Peyer's patch (tissue), 4 donors: ENCODE results near the gene TRAPPC2L. TPM values are rescaled to one million over a fixed set of nuclear protein-coding genes. Genes with fewer than 3 reads are reported as not detected.

ENCODE experiments used
- DNase-seq, 3 donors: peaks; one replicate each; pipeline ENCODE4 v3.0.0-alpha.2; 2017 to 2019
- H3K27ac ChIP-seq, 4 donors: fragments of 200-600 bp; sonication (generic); one replicate each; pipeline ENCODE4 v1.5.1; 2016 to 2019
- H3K27me3 ChIP-seq, 2 donors: fragments of 200-600 bp; sonication (generic); one replicate each; pipeline ENCODE4 v1.5.1; 2019
- H3K36me3 ChIP-seq, 3 donors: fragments of 200-600 bp; sonication (generic); one replicate each; pipeline ENCODE4 v1.5.1; 2016 to 2019
- H3K4me1 ChIP-seq, 4 donors: fragments of 200-600 bp; sonication (generic); one replicate each; pipeline ENCODE4 v1.5.1; 2016 to 2019
- H3K4me3 ChIP-seq, 4 donors: fragments of 200-600 bp; sonication (generic); 1 replicate in 3 of 4; 2 replicates in 1 of 4; pipeline ENCODE4 v1.5.1; 2016 to 2019; ENCODE audit warnings: mild to moderate bottlenecking in 1 of 4
- H3K9me3 ChIP-seq, 4 donors: fragments of 200-600 bp; sonication (generic); one replicate each; pipeline ENCODE4 v1.5.1; 2016 to 2019; ENCODE audit warnings: mild to moderate bottlenecking in 1 of 4
- POLR2A ChIP-seq, 2 donors: fragments of 450-650 bp; IDR thresholded peaks; one replicate each; pipeline ENCODE4 v1.5.1; 2017; ENCODE audit warnings: antibody characterized with exemption in 2 of 2, mild to moderate bottlenecking in 2 of 2, moderate library complexity in 2 of 2
- total RNA-seq, 4 donors: library from RNA; depleted of rRNA; stranded (reverse); fragments of >200 nt; gene quantifications; one replicate each; pipeline ENCODE4 v1.1.0, GENCODE V29; 2016
- TF ChIP-seq, protein P1 (sequence below), 6 experiments: fragments of 450-650 bp in 4 of 6; fragments of 200-600 bp in 2 of 6; sonication (generic) in 1 of 6; IDR thresholded peaks; one replicate each; pipeline ENCODE4 v1.5.1; 2017 to 2019; ENCODE audit warnings: antibody characterized with exemption in 6 of 6, mild to moderate bottlenecking in 3 of 6, moderate library complexity in 1 of 6

Gene TRAPPC2L
- total RNA-seq, 4 donors from 2014 or later: 20.4 to 47.9 (median 35.4) TPM

DNA sequence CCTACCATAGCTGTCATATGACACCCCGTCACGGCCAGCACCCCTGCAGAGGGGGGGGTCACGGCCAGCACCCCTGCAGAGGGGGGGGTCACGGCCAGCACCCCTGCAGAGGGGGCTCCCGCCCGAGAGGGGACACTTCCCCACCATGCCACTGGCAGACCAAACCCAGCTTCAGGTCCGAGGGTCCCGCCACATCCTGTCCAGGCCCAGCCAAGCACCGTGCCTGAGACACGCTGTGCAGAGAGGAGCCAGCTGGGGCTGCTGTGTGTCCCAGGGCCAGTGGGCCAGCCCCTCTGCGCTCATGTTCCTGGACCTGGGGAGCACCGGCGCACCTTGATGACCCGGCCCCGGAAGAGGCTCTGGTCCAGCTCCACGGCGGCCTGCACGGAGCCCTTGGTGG lies 7.6 kb downstream of the TRAPPC2L start:
- TF ChIP-seq POLR2A (IDR thresholded peaks at IDR 0.05): no peak
- TF ChIP-seq, protein P1, sequence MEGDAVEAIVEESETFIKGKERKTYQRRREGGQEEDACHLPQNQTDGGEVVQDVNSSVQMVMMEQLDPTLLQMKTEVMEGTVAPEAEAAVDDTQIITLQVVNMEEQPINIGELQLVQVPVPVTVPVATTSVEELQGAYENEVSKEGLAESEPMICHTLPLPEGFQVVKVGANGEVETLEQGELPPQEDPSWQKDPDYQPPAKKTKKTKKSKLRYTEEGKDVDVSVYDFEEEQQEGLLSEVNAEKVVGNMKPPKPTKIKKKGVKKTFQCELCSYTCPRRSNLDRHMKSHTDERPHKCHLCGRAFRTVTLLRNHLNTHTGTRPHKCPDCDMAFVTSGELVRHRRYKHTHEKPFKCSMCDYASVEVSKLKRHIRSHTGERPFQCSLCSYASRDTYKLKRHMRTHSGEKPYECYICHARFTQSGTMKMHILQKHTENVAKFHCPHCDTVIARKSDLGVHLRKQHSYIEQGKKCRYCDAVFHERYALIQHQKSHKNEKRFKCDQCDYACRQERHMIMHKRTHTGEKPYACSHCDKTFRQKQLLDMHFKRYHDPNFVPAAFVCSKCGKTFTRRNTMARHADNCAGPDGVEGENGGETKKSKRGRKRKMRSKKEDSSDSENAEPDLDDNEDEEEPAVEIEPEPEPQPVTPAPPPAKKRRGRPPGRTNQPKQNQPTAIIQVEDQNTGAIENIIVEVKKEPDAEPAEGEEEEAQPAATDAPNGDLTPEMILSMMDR (IDR thresholded peaks at IDR 0.05): no peak
- H3K4me1 ChIP-seq: no peaks in the 10 kb centered on the region
- H3K9me3 ChIP-seq: no peaks in the 10 kb centered on the region
- no peak for DNase-seq
- H3K4me3 ChIP-seq: no peak overlapping the region
- H3K27me3 ChIP-seq: no peaks in the 10 kb centered on the region
- no peak overlapping the region for H3K27ac ChIP-seq
- H3K36me3 ChIP-seq: peaks cover 0 to 32% (median 0%) of the 10 kb centered on the region in 3 donors

DNA sequence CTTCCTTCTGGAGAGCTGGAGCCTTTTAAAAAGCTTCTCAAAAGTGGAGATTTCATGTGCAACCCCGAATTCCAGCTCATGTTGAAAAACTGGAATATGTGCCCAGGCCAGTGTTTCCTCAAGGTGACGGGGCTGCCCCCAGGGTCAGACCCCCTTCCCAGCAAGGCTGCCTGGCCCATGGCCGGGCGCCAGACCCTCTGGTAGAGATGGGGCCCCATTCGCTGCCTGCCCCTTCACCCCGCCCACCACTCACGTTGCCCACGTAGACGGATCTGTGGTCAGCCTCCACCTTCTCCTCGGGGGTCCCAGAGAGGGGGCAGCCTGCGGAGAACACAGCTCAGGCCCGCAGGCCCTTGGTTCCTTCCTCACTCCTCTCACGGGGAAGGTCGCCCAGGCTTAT lies 8.4 kb downstream of the TRAPPC2L start:
- DNase-seq: no peak

DNA sequence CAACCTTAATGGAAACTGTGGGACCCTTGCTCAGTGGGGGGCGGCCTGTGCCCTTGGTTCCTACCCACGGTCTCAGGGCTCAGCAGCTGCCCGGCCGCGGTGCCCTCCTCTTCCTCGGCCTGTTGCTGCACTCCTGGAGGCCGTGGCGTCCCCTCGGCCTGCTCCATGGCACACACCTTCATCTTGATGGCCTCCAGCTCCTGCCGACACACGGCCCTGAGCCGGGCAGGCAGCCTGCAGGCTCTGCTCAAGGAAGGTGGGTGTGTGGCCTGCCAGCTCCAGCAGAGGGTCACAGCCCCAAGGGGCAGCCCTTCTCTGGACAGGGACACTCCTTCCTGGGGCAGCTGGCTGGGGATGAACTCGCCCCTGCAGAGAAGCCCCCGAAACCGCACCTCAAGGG lies 8.8 kb downstream of the TRAPPC2L start:
- Histone ChIP-seq H3K27ac (no peak overlapping the region), H3K4me1 (peaks cover 0 to 3% (median 0%) of the 10 kb centered on the region in 4 donors), H3K36me3 (peaks cover 0 to 20% (median 0%) of the 10 kb centered on the region in 3 donors), H3K9me3 (no peaks in the 10 kb centered on the region), H3K27me3 (no peaks in the 10 kb centered on the region), H3K4me3 (no peak overlapping the region)
- no peak for DNase-seq
- TF ChIP-seq, protein P1 (IDR thresholded peaks at IDR 0.05): no peak
- no peak for TF ChIP-seq POLR2A (IDR thresholded peaks at IDR 0.05)

More for the DNA sequence above, 8.4 kb downstream of the TRAPPC2L start:
- H3K4me1 ChIP-seq: peaks cover 0 to under 1% (median 0%) of the 10 kb centered on the region in 4 donors
- no peak for TF ChIP-seq POLR2A (IDR thresholded peaks at IDR 0.05)
- TF ChIP-seq, protein P1 (IDR thresholded peaks at IDR 0.05): no peak
- no peak overlapping the region for H3K27ac ChIP-seq
- H3K9me3 ChIP-seq: no peaks in the 10 kb centered on the region
- H3K27me3 ChIP-seq: no peaks in the 10 kb centered on the region
- no peak overlapping the region for H3K4me3 ChIP-seq
- H3K36me3 ChIP-seq: peaks cover 0 to 24% (median 0%) of the 10 kb centered on the region in 3 donors

DNA sequence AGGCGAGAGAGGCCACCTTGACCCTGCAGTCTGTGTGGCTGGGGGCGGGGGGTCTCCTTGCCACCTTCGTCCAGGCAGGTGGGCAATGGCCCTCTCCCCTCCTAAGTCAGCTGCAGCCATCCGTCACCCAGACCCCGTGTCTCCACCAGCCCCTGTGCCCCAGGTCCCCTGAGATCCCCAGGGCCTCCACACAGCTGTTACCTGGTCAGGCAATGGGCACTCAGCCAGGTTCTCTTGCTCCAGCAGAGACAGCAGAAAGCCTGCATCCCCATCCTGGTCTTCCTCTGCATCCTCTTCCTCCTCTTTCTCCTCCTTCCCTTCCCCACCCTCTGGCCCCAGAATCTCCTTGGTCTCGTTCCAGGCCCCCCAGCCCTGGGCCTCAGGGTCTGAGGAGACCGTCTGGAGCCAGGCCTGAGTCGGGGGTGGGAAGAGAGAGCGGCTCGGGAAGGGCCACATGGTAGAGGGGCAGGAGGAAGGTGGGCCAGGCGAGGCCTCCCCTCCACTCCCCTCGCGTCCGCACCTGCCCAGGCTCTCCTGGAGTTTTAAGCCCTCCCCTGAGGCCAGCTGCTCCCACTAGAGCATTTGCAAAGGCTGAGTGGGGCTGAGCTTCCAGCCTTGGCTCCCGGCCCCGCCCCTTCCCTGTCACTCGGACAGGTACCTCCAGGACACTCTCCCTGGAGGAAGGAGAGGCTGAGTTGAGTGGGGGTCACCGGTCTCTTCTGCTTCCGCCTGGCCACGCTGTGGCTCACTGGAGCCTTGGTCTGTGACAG lies 9.4 kb downstream of the TRAPPC2L start, which contains the start of gene PABPN1L:
Gene PABPN1L, minus strand, starts transcription at position 510 of the 770 bp plus-strand sequence. Its CDS starts 54 bp downstream, at position 456.
- Histone ChIP-seq H3K27me3 (no peaks in the 10 kb centered on the region), H3K27ac (no peak within 1 kb of the TSS), H3K9me3 (no peaks in the 10 kb centered on the region), H3K4me3 (no peak within 1 kb of the TSS), H3K36me3 (peaks cover 0 to 14% (median 0%) of the 10 kb centered on the region in 3 donors), H3K4me1 (peaks cover 0 to 5% (median 2%) of the 10 kb centered on the region in 4 donors)
- TF ChIP-seq POLR2A (IDR thresholded peaks at IDR 0.05): no peak
- no peak for DNase-seq

DNA sequence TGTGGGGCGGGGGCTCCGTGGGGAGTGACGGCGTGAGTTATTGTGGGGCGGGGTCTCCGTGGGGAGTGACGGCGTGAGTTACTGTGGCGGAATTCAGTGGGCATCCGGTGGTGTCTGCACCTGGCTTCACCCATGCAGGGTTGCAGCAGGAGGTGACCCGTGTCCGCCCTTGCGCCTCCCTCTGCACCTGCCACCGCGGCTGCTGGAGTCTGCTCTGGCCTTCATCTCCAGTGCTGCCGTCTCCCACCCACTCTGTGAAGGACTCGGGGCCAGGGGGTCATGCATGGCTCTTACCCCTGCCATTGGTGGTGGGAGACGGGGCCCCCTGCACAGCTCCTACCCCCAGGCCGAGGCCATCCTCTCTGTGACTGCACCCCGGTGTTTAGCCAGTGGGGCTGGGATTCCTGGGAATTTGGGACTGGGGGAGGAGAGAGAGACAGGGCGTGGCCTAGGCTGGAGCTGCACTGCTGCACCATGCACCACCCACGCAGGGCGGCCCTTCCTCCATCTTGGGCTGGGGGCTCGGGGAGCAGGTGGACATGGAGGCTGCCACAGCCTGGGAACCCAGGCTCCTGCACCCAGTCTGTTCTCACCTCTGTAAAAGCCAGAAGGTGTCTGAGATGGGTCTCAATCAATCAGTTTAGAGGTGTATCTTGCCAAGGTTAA lies 10.8 kb downstream of the TRAPPC2L start:
- H3K27me3 ChIP-seq: no peaks in the 10 kb centered on the region
- H3K27ac ChIP-seq: no peak overlapping the region
- no peak for TF ChIP-seq POLR2A (IDR thresholded peaks at IDR 0.05)
- TF ChIP-seq, protein P1 (IDR thresholded peaks at IDR 0.05): no peak
- H3K36me3 ChIP-seq: no peaks in the 10 kb centered on the region
- peaks cover 0 to 5% (median 2%) of the 10 kb centered on the region in 4 donors for H3K4me1 ChIP-seq
- DNase-seq: peak in 1 of 3 donors; percentile 32
- no peak overlapping the region for H3K4me3 ChIP-seq
- no peaks in the 10 kb centered on the region for H3K9me3 ChIP-seq
